RWPE2 (cell line): ENCODE measurements around the gene ENOX2.

ENCODE experiments used
- ATAC-seq: fragments of 200-7000 bp; cut with Tn5 transposase; 3 replicates; pipeline ENCODE4 v1.9.1; 2021; ENCODE audit warnings: low read depth
- DNase-seq: peaks from one replicate; pipeline ENCODE4 v3.0.0-alpha.2; 2020; ENCODE audit warnings: low spot score
- H3K27ac ChIP-seq: fragments of 450-650 bp; 2 replicates; pipeline ENCODE4 v1.5.1; 2017; ENCODE audit warnings: mild to moderate bottlenecking; ENCODE audit not compliant: poor library complexity, severe bottlenecking
- H3K27me3 ChIP-seq: fragments of 250-450 bp; sonication (Bioruptor Pico); 2 replicates; pipeline ENCODE4 v1.5.1; 2021; ENCODE audit warnings: mild to moderate bottlenecking, moderate library complexity; ENCODE audit not compliant: insufficient read depth, poor library complexity, severe bottlenecking
- H3K36me3 ChIP-seq: fragments of 250-450 bp; sonication (Bioruptor Pico); 2 replicates; pipeline ENCODE4 v1.5.1; 2020; ENCODE audit warnings: low read depth, mild to moderate bottlenecking, moderate library complexity
- H3K4me1 ChIP-seq: fragments of 250-450 bp; sonication (Bioruptor Pico); 2 replicates; pipeline ENCODE4 v1.5.1; 2021; ENCODE audit warnings: mild to moderate bottlenecking, moderate library complexity; ENCODE audit not compliant: insufficient read depth, poor library complexity, severe bottlenecking
- H3K4me3 ChIP-seq: fragments of 250-450 bp; sonication (Bioruptor Pico); 2 replicates; pipeline ENCODE4 v1.5.1; 2021; ENCODE audit warnings: mild to moderate bottlenecking, moderate library complexity; ENCODE audit not compliant: severe bottlenecking
- H3K9me3 ChIP-seq: fragments of 250-450 bp; sonication (Bioruptor Pico); 2 replicates; pipeline ENCODE4 v1.5.1; 2021; ENCODE audit warnings: mild to moderate bottlenecking, moderate library complexity; ENCODE audit not compliant: severe bottlenecking
- TF ChIP-seq, protein P1 (sequence below): fragments of 450-650 bp; IDR thresholded peaks from one replicate; pipeline ENCODE4 v1.5.1; 2017; ENCODE audit warnings: mild to moderate bottlenecking, moderate library complexity; ENCODE audit not compliant: poor library complexity, severe bottlenecking

ENOX2 gene

DNA sequence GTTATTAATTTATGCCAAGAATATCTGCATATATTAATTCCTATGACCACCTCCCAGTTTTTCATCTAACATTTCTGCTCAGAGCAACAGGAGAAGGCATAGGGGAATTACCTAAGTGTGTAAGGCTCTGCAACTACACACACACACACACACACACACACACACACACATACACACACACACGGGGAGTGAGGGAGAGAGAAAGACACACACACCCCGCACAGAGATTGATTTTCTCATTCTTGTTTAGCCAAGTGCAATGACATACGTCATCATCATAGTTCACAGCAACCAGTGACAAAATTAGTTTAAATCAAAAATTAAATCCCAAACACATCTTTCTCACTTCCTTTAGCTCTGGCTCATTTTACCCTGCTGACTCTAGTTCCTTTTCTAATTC lies 298.1 kb downstream of the ENOX2 start:
- no peak for DNase-seq
- TF ChIP-seq, protein P1, sequence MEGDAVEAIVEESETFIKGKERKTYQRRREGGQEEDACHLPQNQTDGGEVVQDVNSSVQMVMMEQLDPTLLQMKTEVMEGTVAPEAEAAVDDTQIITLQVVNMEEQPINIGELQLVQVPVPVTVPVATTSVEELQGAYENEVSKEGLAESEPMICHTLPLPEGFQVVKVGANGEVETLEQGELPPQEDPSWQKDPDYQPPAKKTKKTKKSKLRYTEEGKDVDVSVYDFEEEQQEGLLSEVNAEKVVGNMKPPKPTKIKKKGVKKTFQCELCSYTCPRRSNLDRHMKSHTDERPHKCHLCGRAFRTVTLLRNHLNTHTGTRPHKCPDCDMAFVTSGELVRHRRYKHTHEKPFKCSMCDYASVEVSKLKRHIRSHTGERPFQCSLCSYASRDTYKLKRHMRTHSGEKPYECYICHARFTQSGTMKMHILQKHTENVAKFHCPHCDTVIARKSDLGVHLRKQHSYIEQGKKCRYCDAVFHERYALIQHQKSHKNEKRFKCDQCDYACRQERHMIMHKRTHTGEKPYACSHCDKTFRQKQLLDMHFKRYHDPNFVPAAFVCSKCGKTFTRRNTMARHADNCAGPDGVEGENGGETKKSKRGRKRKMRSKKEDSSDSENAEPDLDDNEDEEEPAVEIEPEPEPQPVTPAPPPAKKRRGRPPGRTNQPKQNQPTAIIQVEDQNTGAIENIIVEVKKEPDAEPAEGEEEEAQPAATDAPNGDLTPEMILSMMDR: no peak
- no peaks in the 10 kb centered on the region for H3K27me3 ChIP-seq
- no peak overlapping the region for H3K27ac ChIP-seq
- H3K4me3 ChIP-seq: no peak overlapping the region
- ATAC-seq: no peak
- H3K36me3 ChIP-seq: no peaks in the 10 kb centered on the region
- H3K9me3 ChIP-seq: no peaks in the 10 kb centered on the region
- H3K4me1 ChIP-seq: no peaks in the 10 kb centered on the region

- H3K4me1 ChIP-seq: no peaks in the 10 kb centered on the region
- H3K27me3 ChIP-seq: no peaks in the 10 kb centered on the region
- H3K36me3 ChIP-seq: no peaks in the 10 kb centered on the region
- no peaks in the 10 kb centered on the region for H3K9me3 ChIP-seq
- ATAC-seq (no peak), DNase-seq (no peak)
- H3K27ac ChIP-seq: no peak overlapping the region
- no peak overlapping the region for H3K4me3 ChIP-seq
- TF ChIP-seq, protein P1: no peak
Observed at GRCh38 chrX:130594453-130594916, 308.5 kb downstream of the ENOX2 start.

DNA sequence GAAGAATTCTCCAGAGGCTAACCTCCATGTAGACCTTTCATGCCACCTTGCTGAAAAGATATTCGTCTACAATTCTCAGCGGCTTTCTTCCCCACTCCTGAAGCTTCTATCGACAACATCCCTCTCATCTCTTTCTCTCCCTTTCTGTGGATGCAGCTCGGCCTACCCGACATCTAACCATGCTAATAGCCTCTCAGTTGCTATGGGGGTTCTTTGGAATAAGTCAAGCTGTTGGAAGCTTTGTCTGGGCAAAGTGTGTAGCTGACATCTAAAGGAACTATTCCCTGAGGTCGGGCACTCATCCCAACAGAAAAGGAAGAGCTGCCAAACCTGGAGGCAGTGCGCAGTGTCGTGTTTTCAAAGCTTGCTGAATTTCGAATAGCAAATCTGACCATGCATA lies 309.1 kb downstream of the ENOX2 start:
- Histone ChIP-seq H3K27ac (no peak overlapping the region), H3K36me3 (no peaks in the 10 kb centered on the region), H3K4me3 (no peak overlapping the region), H3K27me3 (no peaks in the 10 kb centered on the region), H3K9me3 (no peaks in the 10 kb centered on the region), H3K4me1 (no peaks in the 10 kb centered on the region)
- DNase-seq (no peak), ATAC-seq (no peak)
- TF ChIP-seq, protein P1: no peak

GRCh38 chrX:130592204-130592603 lies 310.8 kb downstream of the ENOX2 start:
- DNase-seq (no peak), ATAC-seq (no peak)
- TF ChIP-seq, protein P1: no peak
- no peaks in the 10 kb centered on the region for H3K27me3 ChIP-seq
- no peaks in the 10 kb centered on the region for H3K4me1 ChIP-seq
- H3K4me3 ChIP-seq: no peak overlapping the region
- no peak overlapping the region for H3K27ac ChIP-seq
- no peaks in the 10 kb centered on the region for H3K9me3 ChIP-seq
- H3K36me3 ChIP-seq: no peaks in the 10 kb centered on the region

- H3K27ac ChIP-seq: no peak overlapping the region
- TF ChIP-seq, protein P1: no peak
- H3K4me3 ChIP-seq: no peak overlapping the region
- no peaks in the 10 kb centered on the region for H3K4me1 ChIP-seq
- no peaks in the 10 kb centered on the region for H3K27me3 ChIP-seq
- H3K9me3 ChIP-seq: no peaks in the 10 kb centered on the region
- ATAC-seq: no peak
- no peaks in the 10 kb centered on the region for H3K36me3 ChIP-seq
- no peak for DNase-seq
Observed at GRCh38 chrX:130578906-130579305, 324.1 kb downstream of the ENOX2 start.
